LNCaP clone FGC (cell line): ENCODE results near the gene TTC23L.
"Not testable (repeated sequence)": the region's sequence is repeated elsewhere in the genome, so short reads cannot be mapped to it uniquely, and the experiment has no call there.

Experiments
- DNase-seq: peaks from one replicate; pipeline ENCODE4 v3.0.0-alpha.2; 2011; ENCODE audit warnings: low read depth
- H3K4me3 ChIP-seq: 2 replicates; pipeline ENCODE4 v1.5.1; 2011; ENCODE audit warnings: mild to moderate bottlenecking, low read depth, low read length, control low read depth
- TF ChIP-seq, protein P1 (sequence below): IDR thresholded peaks from 2 replicates; pipeline ENCODE4 v1.5.1; 2012; ENCODE audit warnings: mild to moderate bottlenecking; ENCODE audit not compliant: control insufficient read depth, insufficient read depth; ENCODE audit errors: extremely low read depth

Gene TTC23L

DNA sequence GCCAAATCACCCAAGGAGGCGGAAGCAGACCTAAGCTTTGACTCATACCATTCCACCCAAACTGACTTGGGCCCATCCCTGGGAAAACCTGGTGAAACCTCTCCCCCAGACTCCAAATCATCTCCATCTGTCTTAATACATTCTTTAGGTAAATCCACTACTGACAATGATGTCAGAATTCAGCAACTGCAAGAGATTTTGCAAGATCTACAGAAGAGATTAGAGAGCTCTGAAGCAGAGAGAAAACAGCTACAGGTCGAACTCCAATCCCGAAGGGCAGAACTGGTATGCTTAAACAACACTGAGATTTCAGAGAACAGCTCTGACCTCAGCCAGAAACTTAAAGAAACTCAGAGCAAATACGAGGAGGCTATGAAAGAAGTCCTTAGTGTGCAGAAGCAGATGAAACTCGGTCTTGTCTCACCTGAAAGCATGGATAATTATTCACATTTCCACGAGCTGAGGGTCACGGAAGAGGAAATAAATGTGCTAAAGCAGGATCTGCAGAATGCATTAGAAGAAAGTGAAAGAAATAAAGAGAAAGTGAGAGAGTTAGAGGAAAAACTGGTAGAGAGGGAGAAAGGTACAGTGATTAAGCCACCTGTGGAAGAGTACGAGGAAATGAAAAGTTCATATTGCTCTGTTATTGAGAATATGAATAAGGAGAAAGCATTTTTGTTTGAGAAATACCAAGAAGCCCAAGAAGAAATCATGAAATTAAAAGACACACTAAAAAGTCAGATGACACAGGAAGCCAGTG is 15.8 kb upstream of the TTC23L start:
- TF ChIP-seq, protein P1, sequence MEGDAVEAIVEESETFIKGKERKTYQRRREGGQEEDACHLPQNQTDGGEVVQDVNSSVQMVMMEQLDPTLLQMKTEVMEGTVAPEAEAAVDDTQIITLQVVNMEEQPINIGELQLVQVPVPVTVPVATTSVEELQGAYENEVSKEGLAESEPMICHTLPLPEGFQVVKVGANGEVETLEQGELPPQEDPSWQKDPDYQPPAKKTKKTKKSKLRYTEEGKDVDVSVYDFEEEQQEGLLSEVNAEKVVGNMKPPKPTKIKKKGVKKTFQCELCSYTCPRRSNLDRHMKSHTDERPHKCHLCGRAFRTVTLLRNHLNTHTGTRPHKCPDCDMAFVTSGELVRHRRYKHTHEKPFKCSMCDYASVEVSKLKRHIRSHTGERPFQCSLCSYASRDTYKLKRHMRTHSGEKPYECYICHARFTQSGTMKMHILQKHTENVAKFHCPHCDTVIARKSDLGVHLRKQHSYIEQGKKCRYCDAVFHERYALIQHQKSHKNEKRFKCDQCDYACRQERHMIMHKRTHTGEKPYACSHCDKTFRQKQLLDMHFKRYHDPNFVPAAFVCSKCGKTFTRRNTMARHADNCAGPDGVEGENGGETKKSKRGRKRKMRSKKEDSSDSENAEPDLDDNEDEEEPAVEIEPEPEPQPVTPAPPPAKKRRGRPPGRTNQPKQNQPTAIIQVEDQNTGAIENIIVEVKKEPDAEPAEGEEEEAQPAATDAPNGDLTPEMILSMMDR: no peak
- no peak overlapping the region for H3K4me3 ChIP-seq
- DNase-seq: no peak

DNA sequence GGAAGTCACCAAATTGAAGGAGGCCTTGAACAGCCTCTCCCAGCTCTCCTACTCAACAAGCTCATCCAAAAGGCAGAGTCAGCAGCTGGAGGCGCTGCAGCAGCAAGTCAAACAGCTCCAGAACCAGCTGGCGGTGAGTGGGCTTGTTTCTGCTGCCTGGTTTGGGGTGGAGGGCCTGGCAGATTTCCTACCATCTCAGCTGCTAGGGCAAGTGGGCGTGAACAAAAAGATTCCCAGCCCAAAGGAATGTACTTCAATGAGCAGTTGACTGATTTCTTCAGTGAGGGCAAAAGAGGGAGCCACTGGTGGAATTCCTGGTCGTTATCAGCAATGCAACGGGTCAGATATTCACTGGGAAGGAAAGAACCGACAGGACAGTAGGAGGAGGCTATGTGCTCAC is 12.6 kb upstream of the TTC23L start:
- TF ChIP-seq, protein P1: no peak
- no peak for DNase-seq
- H3K4me3 ChIP-seq: no peak overlapping the region

DNA sequence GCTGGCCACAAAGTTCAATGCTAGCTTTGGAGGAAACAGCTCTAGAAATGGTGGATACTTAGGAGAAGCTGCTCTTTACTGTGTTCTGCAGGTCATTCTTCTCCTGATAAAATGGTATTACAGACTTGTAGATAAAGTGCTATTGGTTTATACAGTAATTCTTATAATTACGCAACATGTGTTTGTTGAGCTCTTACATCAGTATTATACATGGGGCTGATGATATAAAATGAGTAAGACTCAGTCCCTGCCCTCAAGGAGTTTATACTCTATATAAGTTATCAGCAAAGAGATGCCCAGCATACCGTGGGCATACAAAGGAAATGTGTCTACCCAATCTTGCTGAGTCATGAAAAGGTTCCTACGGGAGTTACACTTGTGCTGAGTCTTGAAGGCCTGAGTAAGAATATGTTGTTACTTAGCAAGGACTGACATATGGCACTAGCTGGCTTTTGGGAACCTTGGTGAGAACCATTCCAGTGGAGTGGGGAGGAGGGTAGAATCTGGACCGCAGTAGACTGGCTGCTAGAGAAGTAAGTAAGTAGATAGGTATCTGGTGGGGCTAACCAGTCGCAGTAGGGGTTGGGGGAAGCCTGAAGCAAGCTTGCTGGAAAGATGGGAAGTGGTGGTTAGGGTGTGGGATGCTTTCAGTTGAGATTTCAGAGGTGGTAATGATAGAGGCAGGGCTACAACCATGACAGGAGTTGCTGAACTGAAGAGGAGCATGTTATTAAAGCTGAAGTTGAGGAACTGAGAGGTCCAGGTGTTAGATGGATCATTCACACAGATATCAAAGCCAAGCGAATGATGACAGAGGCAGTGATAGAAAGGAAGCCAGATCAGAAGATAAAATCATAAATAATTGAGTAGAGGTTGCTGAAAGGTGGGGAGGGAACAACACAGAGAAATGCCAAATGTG is 11.1 kb upstream of the TTC23L start:
- H3K4me3 ChIP-seq: no peak overlapping the region
- DNase-seq: no peak
- TF ChIP-seq, protein P1: no peak

DNA sequence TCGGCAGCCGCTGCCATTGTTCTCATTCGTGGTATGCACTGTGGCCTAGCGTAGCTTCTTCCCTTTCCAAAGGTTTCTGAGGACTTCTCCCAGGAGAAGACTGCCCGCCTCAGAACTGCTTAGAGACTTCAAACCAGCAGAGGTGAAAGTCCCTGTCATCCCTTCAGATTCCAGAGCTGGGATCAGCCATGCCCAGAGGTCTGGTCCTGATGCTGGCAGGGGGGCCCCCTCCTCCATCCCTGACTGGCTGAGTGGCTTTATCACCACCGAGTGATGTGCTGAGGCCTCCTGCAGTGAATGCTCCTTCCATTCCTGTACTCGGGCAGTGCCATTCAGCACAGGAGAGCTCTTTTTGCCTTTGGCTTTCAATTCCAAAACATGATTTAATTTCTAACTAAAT is 8.1 kb upstream of the TTC23L start:
- not testable (repeated sequence) for DNase-seq, H3K4me3 ChIP-seq

DNA sequence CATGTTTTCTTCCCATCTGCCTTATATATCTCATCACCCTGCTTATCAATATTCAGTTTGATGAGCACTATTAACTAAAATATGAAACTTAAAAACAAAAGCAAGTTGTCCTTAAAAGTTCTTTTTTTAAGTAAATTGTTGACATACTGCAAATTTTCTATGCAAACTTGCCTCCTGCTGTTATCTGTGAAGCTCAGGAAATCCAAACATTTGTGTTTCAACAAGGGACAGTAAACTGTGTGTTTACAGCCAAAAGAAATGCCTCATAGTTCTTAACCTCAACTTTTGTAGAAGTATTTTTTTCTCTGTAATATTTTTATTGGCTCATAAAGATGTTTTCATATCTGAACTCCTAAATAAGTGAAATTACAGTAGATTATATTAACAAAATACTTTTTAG is 7.7 kb upstream of the TTC23L start:
- H3K4me3 ChIP-seq: no peak overlapping the region
- peak; percentile 30 for DNase-seq
- TF ChIP-seq, protein P1: no peak

DNA sequence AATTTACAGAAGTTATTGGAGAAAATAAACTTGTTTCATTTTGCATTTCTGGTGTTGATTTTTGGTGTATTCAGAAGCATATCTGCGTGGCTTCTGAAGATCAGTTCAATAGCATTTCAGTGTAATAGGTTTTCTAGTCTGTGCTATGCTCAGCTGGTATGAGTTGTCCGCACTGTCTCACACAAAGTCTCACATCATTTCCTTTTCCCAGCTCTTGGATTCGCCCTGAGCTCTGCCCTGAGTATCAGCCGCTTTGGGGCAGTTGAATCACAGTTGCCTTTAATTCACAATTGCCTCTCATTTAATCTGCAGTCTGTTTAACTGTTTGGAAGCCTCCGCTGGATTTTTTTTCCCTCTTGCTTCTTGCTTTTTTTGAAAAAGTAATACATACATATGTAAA is 6.4 kb upstream of the TTC23L start:
- no peak for DNase-seq
- no peak overlapping the region for H3K4me3 ChIP-seq
- TF ChIP-seq, protein P1: no peak

DNA sequence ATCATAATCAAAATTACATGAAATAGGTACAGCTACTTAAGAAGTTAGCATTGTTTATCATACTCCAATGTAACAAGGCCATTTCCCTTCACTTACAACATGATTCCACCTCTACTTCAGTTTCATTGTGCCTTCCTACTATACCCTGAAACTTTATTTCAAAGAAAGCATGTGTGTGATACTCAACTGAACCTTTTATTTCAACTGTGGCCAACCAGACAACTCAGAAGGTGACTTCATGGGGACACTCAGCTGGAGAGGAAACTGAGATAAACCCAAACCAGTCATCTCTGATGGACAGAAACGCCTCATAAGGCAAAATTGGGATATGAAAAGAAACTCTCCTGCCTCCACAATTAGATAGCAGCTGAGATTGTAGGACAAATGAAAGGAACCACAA is 5.9 kb upstream of the TTC23L start:
- H3K4me3 ChIP-seq: no peak overlapping the region
- TF ChIP-seq, protein P1: no peak
- DNase-seq: no peak
